Measurements from ENCODE around the gene ORAI1.

ORAI1 gene

DNA sequence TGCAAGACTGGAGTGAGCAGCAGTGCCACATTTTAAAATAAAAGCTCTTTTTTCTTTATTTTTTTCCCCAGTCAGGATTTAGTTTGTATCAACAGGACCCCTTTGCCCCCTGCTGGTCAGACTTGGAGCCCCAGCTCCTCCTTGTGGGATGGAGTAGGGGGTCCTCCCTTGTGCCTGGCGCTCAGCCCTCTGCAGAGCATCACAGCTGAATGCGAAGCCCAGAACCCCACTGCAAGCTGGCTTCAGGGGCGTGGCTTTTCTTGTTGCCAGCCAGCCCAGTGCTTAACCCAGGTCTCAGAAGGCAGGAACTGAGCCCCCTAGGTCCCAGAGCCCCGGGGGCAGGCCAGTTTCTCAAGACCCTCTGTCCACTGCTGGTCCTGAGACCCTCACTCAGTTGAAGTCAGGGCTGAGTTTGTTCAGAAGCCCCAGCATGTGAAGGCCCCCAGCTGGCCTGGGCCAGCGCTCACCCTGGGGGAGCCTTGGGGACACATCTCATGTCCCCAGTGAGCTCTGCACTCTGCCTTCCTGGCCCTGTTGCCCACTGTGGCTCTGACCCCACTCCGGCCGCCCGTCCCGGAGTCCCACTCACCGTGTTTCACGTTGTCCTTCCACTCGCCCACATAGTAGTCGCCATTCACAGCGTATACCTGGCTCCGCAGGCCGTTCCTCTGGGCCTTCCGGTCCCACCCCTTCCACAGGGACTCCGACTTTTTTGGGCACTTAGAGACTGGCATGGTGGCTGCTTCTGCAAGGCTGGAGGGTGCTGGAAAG, 42.6 kb downstream of the ORAI1 start:
- DNase-seq (ENCODE audit: extremely low spot score) = no peak
- CTCF ChIA-PET = interaction anchor here (0.6 to 2.4 kb wide), 11 partner anchors 12 to 176 kb away, joined by 3 to 23 read pairs (median 6); partner anchors contain the start of gene ORAI1
- POLR2A ChIA-PET = interaction anchor here (0.9 to 2.1 kb wide), 2 partner anchors 42 to 116 kb away, joined by 6 to 11 read pairs; partner anchors contain the start of gene ORAI1
- TF ChIP-seq ZNF384 (IDR thresholded peaks at IDR 0.05) = no peak
- no peak for TF ChIP-seq FOXM1 (IDR thresholded peaks at IDR 0.05; ENCODE audit: borderline replicate concordance)
- no peak for TF ChIP-seq FOXA1 (IDR thresholded peaks at IDR 0.05)
- no peak for TF ChIP-seq LEF1 (IDR thresholded peaks at IDR 0.05; ENCODE audit: borderline replicate concordance)
- no peak for TF ChIP-seq NFRKB (IDR thresholded peaks at IDR 0.05)
- no peak for TF ChIP-seq CTBP1 (IDR thresholded peaks at IDR 0.05; ENCODE audit: borderline replicate concordance)
- TF ChIP-seq FOXK2 (IDR thresholded peaks at IDR 0.05) = no peak
- TF ChIP-seq ELF4 (IDR thresholded peaks at IDR 0.05) = no peak
- TF ChIP-seq L3MBTL2 (conservative IDR thresholded peaks at IDR 0.05) = no peak
- TF ChIP-seq BHLHE40 (IDR thresholded peaks at IDR 0.05; ENCODE audit: borderline replicate concordance) = no peak
- TF ChIP-seq SUZ12 (IDR thresholded peaks at IDR 0.05) = no peak
- TF ChIP-seq TARDBP (IDR thresholded peaks at IDR 0.05) = no peak
- TF ChIP-seq, protein P1, sequence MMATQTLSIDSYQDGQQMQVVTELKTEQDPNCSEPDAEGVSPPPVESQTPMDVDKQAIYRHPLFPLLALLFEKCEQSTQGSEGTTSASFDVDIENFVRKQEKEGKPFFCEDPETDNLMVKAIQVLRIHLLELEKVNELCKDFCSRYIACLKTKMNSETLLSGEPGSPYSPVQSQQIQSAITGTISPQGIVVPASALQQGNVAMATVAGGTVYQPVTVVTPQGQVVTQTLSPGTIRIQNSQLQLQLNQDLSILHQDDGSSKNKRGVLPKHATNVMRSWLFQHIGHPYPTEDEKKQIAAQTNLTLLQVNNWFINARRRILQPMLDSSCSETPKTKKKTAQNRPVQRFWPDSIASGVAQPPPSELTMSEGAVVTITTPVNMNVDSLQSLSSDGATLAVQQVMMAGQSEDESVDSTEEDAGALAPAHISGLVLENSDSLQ (IDR thresholded peaks at IDR 0.05) = no peak
- TF ChIP-seq HDGF (IDR thresholded peaks at IDR 0.05; ENCODE audit: borderline replicate concordance) = no peak
- TF ChIP-seq SP1 (IDR thresholded peaks at IDR 0.05) = no peak
- TF ChIP-seq ARNT (IDR thresholded peaks at IDR 0.05) = no peak

DNA sequence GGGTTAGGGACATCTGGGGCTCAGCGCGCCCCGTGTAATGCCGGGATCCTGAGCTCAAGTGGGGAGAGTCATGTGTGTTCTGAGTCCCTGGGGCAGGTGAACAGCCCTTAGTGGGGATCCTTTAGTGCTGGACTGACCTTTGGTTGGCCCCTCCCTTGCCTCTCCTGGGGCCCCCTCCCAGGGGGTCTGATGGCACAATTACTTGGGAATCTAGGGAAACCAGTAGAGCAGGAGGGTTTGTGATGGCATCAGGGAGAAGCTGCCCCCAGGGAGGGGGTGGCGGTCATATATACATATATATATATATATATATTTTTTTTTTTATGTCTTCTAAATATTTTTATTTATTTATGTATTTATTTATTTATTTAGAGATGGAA, 43.2 kb downstream of the ORAI1 start, which contains the start of gene MORN3:
Gene MORN3, minus strand, starts transcription at position 134 of the 380 bp plus-strand sequence. CDS start 171 bp downstream, outside the sequence.
- ChIA-PET POLR2A (interaction anchor here (2.1 kb wide), 1 partner anchor 43 kb away, joined by 11 read pairs; the partner anchor contains the start of gene ORAI1), CTCF (interaction anchor here (1.3 to 2.4 kb wide), 4 partner anchors 42 to 177 kb away, joined by 4 to 23 read pairs (median 5); no protein-coding TSS in a partner anchor)
- TF ChIP-seq LEF1 (IDR thresholded peaks at IDR 0.05; ENCODE audit: borderline replicate concordance) (no peak), CTBP1 (IDR thresholded peaks at IDR 0.05; ENCODE audit: borderline replicate concordance) (no peak), SUZ12 (IDR thresholded peaks at IDR 0.05) (no peak), BHLHE40 (IDR thresholded peaks at IDR 0.05; ENCODE audit: borderline replicate concordance) (no peak)
- no peak for DNase-seq (ENCODE audit: extremely low spot score)

DNA sequence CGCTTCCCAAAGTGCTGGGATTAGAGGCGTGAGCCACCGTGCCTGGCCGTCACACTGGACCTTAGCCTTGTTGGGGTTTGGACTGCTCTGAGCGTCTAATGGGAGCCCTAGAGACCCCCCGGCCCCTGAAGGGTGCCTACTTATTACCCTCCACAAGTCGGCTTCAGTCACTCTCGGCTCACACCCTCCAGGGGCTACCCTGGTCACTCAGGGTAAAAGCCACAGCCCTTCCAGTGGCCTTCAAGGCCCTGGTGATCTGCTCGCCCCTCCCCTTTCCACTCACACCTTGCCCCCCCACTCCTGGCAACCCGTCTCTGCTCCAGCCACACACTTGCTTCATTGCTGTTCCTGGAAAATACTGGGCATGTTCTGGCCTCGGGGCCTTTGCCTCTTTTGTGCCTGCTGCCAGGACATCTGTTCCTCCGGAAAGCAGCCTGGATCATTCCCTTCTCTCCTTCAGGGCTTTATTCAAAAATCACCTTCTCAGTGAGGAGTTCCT, 46.7 kb downstream of the ORAI1 start:
- no peak for DNase-seq (ENCODE audit: extremely low spot score)
- POLR2A ChIA-PET = interaction anchor here (1.1 to 1.5 kb wide), 3 partner anchors 9 to 45 kb away, joined by 3 to 7 read pairs (median 4); no protein-coding TSS in a partner anchor
- CTCF ChIA-PET = no interaction called here
- TF ChIP-seq FOXA1 (IDR thresholded peaks at IDR 0.05) = no peak
- no peak for TF ChIP-seq LEF1 (IDR thresholded peaks at IDR 0.05; ENCODE audit: borderline replicate concordance)
- TF ChIP-seq ELF4 (IDR thresholded peaks at IDR 0.05) = no peak
- no peak for TF ChIP-seq FOXM1 (IDR thresholded peaks at IDR 0.05; ENCODE audit: borderline replicate concordance)
- TF ChIP-seq CTBP1 (IDR thresholded peaks at IDR 0.05; ENCODE audit: borderline replicate concordance) = no peak
- TF ChIP-seq, protein P1 (IDR thresholded peaks at IDR 0.05) = no peak
- TF ChIP-seq L3MBTL2 (conservative IDR thresholded peaks at IDR 0.05) = no peak
- no peak for TF ChIP-seq BHLHE40 (IDR thresholded peaks at IDR 0.05; ENCODE audit: borderline replicate concordance)
- TF ChIP-seq ARNT (IDR thresholded peaks at IDR 0.05) = no peak
- TF ChIP-seq TARDBP (IDR thresholded peaks at IDR 0.05) = no peak
- TF ChIP-seq ZNF384 (IDR thresholded peaks at IDR 0.05) = no peak
- no peak for TF ChIP-seq FOXK2 (IDR thresholded peaks at IDR 0.05)
- no peak for TF ChIP-seq SP1 (IDR thresholded peaks at IDR 0.05)

DNA sequence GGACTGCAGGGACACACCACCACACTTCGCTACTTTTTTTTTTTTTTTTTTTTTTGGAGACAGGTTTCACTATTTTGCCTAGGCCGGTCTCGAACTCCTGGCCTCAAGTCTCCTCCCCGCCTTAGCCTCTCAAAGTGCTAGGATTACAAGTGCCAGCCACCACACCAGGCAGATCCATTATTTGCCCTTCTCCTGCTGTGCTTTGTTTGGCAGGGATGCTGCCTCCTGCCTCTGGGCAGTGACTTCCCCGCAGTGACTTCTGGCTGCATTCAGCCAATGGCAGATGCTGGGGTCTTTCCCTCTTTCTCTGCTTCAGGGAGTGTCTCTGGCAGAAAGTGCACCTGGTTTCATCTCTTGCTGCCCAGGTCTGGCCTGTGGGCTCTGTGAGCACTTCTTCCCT, 49.9 kb downstream of the ORAI1 start:
- DNase-seq (ENCODE audit: extremely low spot score) = no peak
- ChIA-PET CTCF (interaction anchor here (0.6 kb wide), 1 partner anchor 233 kb away, joined by 4 read pairs; no protein-coding TSS in a partner anchor), POLR2A (no interaction called here)
- no peak for TF ChIP-seq HDGF (IDR thresholded peaks at IDR 0.05; ENCODE audit: borderline replicate concordance)
- TF ChIP-seq L3MBTL2 (conservative IDR thresholded peaks at IDR 0.05) = no peak
- TF ChIP-seq ELF4 (IDR thresholded peaks at IDR 0.05) = no peak
- no peak for TF ChIP-seq NFRKB (IDR thresholded peaks at IDR 0.05)
- TF ChIP-seq CTBP1 (IDR thresholded peaks at IDR 0.05; ENCODE audit: borderline replicate concordance) = no peak
- TF ChIP-seq TARDBP (IDR thresholded peaks at IDR 0.05) = no peak
- TF ChIP-seq FOXM1 (IDR thresholded peaks at IDR 0.05; ENCODE audit: borderline replicate concordance) = no peak
- no peak for TF ChIP-seq ZNF384 (IDR thresholded peaks at IDR 0.05)
- TF ChIP-seq LEF1 (IDR thresholded peaks at IDR 0.05; ENCODE audit: borderline replicate concordance) = no peak

DNA sequence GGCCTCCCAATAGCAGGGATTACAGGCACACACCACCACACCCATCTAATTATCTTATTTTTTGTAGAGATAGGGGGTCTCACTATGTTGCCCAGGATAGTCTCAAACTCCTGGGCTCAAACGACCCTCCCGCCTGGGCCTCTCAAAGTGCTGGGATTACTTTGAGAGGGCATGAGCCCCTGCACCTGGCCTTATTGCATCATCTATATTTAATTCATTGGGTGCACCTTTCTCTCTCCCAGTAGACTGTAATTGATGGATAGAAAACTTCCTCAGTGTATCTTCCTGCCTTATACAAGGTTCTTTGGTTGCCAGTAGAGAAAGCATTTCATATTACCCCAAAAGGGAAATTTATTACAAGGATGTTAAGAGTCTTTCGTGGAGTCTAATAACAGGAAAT, 52.0 kb downstream of the ORAI1 start:
- DNase-seq (ENCODE audit: extremely low spot score) = no peak
- ChIA-PET CTCF (no interaction called here), POLR2A (interaction anchor here (1.2 kb wide), 1 partner anchor 51 kb away, joined by 3 read pairs; no protein-coding TSS in a partner anchor)
- TF ChIP-seq FOXM1 (IDR thresholded peaks at IDR 0.05; ENCODE audit: borderline replicate concordance) (no peak), SP1 (IDR thresholded peaks at IDR 0.05) (no peak), FOXA1 (IDR thresholded peaks at IDR 0.05) (no peak), ZNF384 (IDR thresholded peaks at IDR 0.05) (no peak), ELF4 (IDR thresholded peaks at IDR 0.05) (no peak), ARNT (IDR thresholded peaks at IDR 0.05) (no peak), BHLHE40 (IDR thresholded peaks at IDR 0.05; ENCODE audit: borderline replicate concordance) (no peak), FOXK2 (IDR thresholded peaks at IDR 0.05) (no peak), CTBP1 (IDR thresholded peaks at IDR 0.05; ENCODE audit: borderline replicate concordance) (no peak), HDGF (IDR thresholded peaks at IDR 0.05; ENCODE audit: borderline replicate concordance) (no peak), LEF1 (IDR thresholded peaks at IDR 0.05; ENCODE audit: borderline replicate concordance) (no peak), SUZ12 (IDR thresholded peaks at IDR 0.05) (no peak), NFRKB (IDR thresholded peaks at IDR 0.05) (no peak), L3MBTL2 (conservative IDR thresholded peaks at IDR 0.05) (no peak), TARDBP (IDR thresholded peaks at IDR 0.05) (no peak)
- TF ChIP-seq, protein P1 (IDR thresholded peaks at IDR 0.05) = no peak

All from HEK293T (cell line).